ENCODE results near the gene LOXHD1. TPM values are rescaled to one million over a fixed set of nuclear protein-coding genes. Genes with fewer than 3 reads are reported as not detected.

Gene LOXHD1
- total RNA-seq, 1 donor = not detected

DNA sequence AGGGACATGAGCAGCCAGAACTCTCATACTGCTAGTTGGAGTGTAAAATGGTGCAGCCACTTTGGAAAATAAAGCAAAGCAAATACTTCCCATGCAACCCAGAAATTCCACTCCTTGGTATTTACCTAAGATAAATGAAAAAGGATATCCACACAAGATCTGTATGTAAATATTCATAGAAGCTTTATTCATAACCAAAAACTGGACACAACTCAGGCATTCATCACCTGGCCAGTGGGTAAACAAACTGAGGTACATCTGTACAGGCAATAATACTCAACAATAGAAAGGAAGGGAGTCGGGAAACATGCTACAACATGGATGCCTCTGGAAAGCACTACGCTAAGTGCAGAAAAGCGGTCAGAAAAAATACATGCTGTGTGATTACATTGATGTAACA lies 2.5 kb upstream of the LOXHD1 start:
- H3K4me3 ChIP-seq (ENCODE audit: low read depth, low read length) = no peak overlapping the region
- DNase-seq (ENCODE audit: low read depth) = no peak
- TF ChIP-seq, protein P1, sequence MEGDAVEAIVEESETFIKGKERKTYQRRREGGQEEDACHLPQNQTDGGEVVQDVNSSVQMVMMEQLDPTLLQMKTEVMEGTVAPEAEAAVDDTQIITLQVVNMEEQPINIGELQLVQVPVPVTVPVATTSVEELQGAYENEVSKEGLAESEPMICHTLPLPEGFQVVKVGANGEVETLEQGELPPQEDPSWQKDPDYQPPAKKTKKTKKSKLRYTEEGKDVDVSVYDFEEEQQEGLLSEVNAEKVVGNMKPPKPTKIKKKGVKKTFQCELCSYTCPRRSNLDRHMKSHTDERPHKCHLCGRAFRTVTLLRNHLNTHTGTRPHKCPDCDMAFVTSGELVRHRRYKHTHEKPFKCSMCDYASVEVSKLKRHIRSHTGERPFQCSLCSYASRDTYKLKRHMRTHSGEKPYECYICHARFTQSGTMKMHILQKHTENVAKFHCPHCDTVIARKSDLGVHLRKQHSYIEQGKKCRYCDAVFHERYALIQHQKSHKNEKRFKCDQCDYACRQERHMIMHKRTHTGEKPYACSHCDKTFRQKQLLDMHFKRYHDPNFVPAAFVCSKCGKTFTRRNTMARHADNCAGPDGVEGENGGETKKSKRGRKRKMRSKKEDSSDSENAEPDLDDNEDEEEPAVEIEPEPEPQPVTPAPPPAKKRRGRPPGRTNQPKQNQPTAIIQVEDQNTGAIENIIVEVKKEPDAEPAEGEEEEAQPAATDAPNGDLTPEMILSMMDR (IDR thresholded peaks at IDR 0.05; ENCODE audit: insufficient read depth, low read length) = no peak

DNA sequence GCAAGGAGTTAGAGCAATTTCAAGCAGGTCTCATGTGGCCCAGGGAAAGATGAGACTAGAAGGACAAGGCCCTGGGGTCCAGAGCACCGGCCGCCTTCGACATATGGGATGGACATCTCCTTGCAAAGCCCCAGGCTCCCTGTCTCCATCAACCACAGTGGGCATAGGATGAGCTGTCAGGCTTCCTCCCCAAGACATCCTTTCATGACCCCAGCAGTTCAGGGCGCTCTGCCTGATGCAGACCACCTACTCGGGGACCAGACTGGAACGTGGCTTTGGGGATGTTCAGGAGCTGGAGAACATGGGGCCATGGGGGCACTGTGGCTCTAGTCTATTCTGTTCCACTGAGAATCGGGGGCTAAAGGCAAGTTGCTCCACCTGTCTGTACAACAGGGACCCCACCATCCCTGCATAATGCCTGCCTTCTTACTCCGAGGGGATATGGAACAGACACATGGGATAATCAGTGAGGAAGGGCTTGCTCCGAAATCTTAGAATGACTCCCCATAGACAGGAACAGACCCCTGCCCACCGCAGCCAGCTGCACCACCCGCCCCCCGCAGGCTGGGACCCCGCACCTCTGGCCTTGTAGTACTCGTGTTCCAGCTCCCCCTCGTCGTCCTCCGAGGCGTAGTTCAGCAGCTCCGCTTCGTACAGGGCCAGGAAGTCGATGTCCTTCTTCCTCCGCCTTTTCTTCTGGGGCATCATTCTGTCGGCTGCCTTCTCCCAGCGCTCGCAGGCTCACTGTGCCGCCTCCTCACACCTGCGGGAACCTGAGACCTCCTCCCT lies 500 bp downstream of the LOXHD1 start:
- H3K4me3 ChIP-seq (ENCODE audit: low read depth, low read length) = no peak overlapping the region
- DNase-seq (ENCODE audit: low read depth) = no peak
- TF ChIP-seq, protein P1 (IDR thresholded peaks at IDR 0.05; ENCODE audit: insufficient read depth, low read length) = no peak

DNA sequence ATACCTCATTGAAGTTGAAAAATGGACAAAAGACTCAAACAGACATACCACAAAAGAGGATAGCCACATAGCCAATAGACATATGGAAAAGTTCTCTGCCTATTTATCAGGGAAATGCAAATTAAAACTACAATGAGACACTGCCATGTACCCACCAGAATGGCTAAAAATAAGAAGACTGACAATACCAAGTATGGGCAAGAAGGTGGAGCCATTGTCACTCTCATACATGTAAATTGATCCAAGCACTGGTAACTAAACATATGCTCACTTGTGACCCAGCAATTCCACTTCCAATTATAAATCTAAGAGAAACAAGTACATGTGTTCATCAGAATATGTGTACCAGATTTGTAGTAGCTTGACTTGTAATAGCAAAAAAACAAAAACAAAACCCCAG lies 4.6 kb downstream of the LOXHD1 start:
- TF ChIP-seq, protein P1 (IDR thresholded peaks at IDR 0.05; ENCODE audit: insufficient read depth, low read length) = no peak
- DNase-seq (ENCODE audit: low read depth) = no peak
- H3K4me3 ChIP-seq (ENCODE audit: low read depth, low read length) = no peak overlapping the region

DNA sequence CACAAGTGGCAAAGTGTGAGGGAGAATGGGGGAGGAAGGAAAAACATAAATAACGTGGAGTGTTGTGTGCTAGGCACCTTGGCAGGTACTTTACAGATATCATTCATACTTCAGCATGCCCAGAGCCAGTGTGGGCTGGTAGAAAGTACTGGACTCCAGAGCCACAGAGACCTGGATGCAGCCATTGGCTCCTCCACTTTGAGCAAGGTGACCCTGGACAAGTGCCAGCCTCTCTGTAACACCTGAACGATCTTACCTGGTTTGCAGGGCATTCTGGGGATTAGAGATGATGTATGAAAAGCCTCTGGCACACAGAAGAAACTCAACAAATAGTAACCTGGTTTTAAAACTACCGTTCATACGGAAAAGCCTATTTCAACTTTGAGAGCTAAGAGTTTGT lies 6.3 kb downstream of the LOXHD1 start:
- no peak for DNase-seq (ENCODE audit: low read depth)
- TF ChIP-seq, protein P1 (IDR thresholded peaks at IDR 0.05; ENCODE audit: insufficient read depth, low read length) = no peak
- H3K4me3 ChIP-seq (ENCODE audit: low read depth, low read length) = no peak overlapping the region

DNA sequence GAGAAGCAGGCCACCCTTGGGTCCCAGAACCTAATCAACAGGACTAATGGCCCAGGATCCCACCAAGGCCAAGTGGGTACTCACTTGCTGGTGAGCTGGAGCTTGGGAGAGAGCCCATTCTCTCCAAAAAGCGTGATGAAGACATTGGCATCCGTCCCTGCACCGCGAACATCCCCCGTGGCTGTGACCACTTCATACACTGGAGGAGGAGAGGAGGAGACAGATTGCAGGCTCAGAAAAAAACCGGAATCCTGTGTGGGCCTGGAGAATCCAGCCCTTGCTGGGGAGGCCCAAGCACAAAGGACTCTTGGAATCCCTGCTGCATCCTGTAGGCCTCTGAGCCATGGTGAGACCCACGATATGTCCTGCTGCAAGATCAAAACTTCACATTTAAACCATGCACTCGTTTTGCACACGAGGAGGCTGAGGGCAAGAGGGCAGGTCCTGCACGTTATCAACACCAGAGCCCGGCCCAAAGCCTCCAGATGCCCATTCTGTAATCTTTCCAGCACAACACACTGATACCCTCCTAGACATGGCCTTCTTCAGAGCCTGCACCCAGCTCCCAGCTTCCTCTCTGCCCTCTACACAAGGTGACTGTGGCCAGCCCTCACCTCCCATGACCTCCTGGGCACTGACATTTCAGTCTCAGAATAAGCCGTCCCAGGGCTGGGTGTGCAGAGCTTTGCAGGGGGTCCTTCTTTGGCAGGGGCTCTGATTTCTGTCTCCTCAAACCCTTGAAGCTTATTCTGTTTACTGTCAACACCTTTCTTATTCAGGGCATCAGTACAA lies 7.8 kb downstream of the LOXHD1 start:
- H3K4me3 ChIP-seq (ENCODE audit: low read depth, low read length) = no peak overlapping the region
- TF ChIP-seq, protein P1 (IDR thresholded peaks at IDR 0.05; ENCODE audit: insufficient read depth, low read length) = no peak
- no peak for DNase-seq (ENCODE audit: low read depth)

DNA sequence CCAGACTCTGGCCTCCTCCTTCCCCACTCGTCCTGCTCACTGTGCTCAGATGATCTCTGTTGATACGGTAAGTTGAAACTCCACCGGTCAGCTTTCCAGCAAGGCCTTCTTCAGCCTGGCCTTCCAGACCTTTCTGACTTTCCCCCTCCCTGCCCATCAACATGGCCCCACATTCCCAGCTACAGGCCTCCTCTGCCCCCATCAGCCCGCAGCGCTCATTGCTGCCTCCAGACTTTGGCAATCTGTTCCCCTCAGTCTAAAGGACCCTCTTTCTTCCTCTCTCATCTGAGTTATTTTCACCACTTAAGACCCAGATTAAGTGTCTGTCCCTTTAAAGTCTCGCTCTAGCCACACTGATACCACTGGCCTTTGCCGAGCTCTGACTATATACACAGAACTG lies 10.6 kb downstream of the LOXHD1 start:
- no peak overlapping the region for H3K4me3 ChIP-seq (ENCODE audit: low read depth, low read length)
- TF ChIP-seq, protein P1 (IDR thresholded peaks at IDR 0.05; ENCODE audit: insufficient read depth, low read length) = no peak
- no peak for DNase-seq (ENCODE audit: low read depth)
